HK-2 (cell line): ENCODE results near the gene PANX3.
"Not testable (repeated sequence)": the region's sequence is repeated elsewhere in the genome, so short reads cannot be mapped to it uniquely, and the experiment has no call there.

Source experiments
- DNase-seq: peaks from one replicate; pipeline ENCODE4 v3.0.0-alpha.2; 2018; ENCODE audit not compliant: unreplicated experiment

PANX3 gene, protein sequence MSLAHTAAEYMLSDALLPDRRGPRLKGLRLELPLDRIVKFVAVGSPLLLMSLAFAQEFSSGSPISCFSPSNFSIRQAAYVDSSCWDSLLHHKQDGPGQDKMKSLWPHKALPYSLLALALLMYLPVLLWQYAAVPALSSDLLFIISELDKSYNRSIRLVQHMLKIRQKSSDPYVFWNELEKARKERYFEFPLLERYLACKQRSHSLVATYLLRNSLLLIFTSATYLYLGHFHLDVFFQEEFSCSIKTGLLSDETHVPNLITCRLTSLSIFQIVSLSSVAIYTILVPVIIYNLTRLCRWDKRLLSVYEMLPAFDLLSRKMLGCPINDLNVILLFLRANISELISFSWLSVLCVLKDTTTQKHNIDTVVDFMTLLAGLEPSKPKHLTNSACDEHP

DNA sequence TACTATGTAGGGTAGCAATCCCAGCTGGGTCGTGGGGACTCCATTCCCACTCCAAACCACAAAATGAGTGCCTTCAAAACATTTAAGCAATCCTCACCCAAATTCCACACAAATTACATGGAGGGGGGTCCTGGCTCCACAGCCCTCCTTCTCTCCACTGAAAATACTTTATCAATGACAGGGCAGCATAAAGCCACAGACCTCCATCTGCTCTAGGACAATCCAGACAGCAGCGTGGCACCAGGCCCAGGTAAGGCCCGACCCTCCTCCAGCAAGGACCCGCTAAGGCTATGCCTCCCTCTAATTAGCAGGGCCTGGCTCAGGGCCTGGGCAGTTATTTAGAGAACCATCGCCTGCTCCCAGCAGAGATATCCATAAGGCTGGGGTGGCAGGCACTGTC lies at the start of gene PANX3:
Gene PANX3 (plus strand): TSS at position 365 of the 400 bp plus-strand sequence. CDS start 129 bp downstream, outside the sequence.
- no peak for DNase-seq

- no peak for DNase-seq
Observed at GRCh38 chr11:124569697-124570096, 41.5 kb upstream of the PANX3 start, which contains the start of gene OR8A1. Gene OR8A1, plus strand, starts transcription at chr11:124569997. Its CDS starts 123 bp downstream, at chr11:124570120.

- DNase-seq, result no peak
Observed at GRCh38 chr11:124570160-124570559, 41.1 kb upstream of the PANX3 start.

DNA sequence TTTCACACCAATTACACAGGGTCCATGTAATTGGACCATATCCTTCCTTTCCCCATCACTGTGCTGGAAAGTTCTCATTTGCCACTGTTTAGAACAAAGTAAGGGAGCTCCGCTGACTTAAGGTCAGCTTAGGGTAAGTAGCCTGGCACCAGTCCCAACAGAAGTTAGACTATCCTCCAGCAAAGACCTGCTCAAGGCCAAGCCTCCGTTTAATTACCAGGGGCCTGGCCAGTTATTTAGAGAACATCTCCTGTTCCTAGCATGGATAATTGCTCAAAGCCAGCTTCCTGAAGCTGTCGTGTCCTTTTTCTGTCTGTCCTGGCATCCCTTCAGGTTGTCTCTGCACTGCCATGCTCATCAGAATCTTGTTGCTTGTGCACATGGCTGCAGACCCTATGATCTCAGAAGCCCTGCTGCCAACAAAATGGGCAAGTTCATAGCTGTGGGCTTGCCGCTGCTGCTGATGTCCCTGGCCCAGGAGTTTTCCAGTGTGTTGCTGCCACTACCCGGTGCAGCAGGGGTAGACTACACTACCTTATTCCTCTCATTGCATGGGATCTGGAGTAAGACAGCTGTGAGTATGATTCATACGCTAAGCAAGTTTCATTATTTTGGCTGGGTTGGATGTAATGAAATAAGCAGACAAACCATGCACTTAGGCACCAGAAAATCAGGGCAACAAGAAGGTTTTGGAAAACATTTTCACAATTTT lies 33.4 kb upstream of the PANX3 start:
- DNase-seq, result no peak

- no peak for DNase-seq
Observed at GRCh38 chr11:124578761-124579160, 32.5 kb upstream of the PANX3 start.

GRCh38 chr11:124581817-124582216 lies 29.4 kb upstream of the PANX3 start:
- no peak for DNase-seq

GRCh38 chr11:124582565-124582964 lies 28.7 kb upstream of the PANX3 start:
- DNase-seq, result no peak

GRCh38 chr11:124583781-124584180 lies 27.4 kb upstream of the PANX3 start:
- no peak for DNase-seq

DNA sequence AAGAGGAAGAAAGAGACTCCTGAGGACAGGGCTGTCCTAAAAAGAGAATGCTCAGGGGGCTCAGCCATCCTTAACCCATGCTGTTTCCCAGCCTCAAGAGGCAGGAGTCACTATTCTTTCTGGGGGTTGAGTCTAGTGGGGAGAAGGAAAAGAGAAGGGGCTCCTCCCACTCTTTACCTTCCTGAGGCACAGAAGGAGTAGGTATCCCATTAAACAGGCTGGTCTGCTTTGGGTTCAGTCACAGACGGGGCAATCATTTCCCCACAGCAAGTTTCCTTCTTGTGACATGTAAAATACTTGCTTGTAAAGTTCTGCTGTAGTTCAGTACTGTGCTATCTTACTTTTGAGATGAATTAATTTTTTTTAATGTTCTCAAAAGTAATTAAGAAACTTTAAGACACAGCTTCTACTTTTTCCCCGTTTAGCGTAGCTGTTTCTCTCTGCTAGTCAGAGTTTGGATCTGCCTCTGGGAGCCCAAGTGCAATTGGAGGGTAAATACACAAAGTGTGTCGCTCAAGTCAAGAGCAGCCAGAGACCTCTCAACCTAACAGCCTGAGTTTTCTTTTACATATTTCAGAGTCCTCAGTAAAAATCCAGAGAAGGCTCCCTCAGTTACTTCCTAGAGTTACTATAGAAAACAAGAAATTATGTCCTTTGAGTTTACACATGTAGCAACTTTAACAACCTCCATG lies 26.4 kb upstream of the PANX3 start:
- no peak for DNase-seq

- DNase-seq, result peak; percentile 27
Observed at GRCh38 chr11:124586238-124586860, 24.9 kb upstream of the PANX3 start.

- DNase-seq, result no peak
Observed at GRCh38 chr11:124591430-124591829, 19.8 kb upstream of the PANX3 start.

GRCh38 chr11:124592627-124593026 lies 18.6 kb upstream of the PANX3 start:
- no peak for DNase-seq

- no peak for DNase-seq
Observed at GRCh38 chr11:124595302-124595701, 15.9 kb upstream of the PANX3 start.

GRCh38 chr11:124597626-124598025 lies 13.6 kb upstream of the PANX3 start:
- DNase-seq, result no peak

DNA sequence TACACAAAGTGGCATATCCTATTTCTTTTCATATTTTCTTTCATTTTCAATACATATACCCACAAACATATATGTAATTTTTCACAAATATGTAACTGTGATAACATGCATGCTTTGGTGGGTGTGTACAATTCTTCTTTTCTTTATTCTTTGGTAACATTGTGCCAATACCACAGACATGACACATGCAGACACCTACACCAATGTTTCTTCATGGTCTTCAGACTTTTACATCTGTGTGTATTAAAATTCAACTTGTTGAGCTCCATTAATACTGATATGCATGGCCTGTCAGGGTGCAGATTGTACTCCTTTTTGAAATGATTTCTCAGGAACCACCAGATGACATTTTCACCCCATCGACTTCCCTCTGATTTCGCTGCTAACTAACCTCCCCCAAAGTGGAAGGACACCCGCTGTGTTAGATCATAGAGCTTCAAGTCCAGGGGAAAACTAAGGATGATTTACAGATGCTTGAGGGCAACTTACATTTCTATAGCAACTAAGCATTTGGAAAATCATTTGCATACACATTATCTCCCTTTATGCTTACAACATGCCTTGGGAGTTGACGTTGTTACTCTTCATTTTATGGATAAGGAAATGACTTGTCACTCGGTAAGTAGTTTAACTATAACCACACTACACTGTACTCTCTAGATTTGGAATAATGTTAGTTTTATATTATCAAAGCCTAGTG lies 10.5 kb upstream of the PANX3 start:
- DNase-seq, result no peak

DNA sequence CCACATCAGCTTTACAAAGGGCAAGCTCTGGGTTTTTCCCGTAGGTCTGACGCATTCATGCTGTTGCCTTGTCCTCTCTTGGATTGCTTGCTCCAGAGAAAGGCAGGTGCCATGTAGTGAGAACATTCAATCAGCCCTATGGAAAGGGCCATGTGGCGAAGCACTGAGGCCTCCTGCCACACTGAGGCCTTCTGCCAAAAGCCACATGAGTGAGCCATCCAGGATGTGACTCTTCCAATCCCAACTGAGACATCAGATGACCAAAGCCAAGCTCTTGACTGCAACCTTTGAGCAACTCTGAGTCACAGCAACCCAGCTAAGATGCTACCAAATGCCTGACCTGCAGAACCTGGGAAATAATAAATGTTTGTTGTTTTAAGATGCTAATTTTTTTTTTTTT lies 9.0 kb upstream of the PANX3 start:
- DNase-seq, result no peak

- DNase-seq, result not testable (repeated sequence)
Observed at GRCh38 chr11:124602723-124603122, 8.5 kb upstream of the PANX3 start.

DNA sequence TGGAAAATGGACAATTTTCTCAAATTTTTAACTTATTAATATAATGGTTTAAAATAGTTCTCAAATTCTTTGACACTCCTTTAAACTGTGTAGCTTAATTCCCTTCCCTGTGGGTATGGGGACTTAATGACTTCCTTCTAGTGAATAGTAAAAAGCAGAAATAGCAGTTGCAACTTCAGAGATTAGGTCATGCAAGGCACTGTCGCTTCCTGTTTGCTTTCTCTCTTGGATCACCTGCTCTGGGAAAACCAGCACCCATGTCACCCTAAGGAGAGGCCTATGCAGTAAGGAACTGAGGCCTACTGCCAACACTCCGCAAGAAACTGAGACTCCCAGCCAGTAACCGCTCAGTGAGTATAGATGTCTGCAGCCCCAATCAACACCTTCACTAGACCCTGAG lies 5.5 kb upstream of the PANX3 start:
- no peak for DNase-seq

GRCh38 chr11:124608147-124608546 lies 3.1 kb upstream of the PANX3 start:
- no peak for DNase-seq

DNA sequence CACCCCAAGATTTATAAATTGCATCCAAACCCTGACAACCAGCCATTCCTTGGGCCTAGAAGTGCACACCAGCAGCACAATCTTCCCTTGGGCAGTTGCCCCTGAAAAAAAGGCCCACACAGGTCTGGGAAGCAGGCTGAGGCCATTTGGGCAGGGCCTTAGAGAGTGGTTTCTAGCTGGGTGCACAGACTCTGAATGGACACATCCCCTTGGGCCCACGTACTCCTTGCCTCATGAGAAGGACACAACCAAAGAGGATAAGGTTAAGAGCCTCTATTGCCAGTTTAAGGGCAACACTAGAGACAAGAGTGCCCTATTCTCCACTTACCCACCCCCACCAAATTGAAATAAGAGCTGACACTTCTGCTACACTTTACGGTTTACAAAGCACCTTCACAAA lies 933 bp upstream of the PANX3 start:
- DNase-seq, result no peak

GRCh38 chr11:124612045-124612444 lies 817 bp downstream of the PANX3 start:
- no peak for DNase-seq
